Neural cell (in vitro differentiated cells): ENCODE results near the gene TPR.

Experiments used
- EZH2 ChIP-seq: fragments of 200-600, 300-800 bp; shearing (Covaris generic), sonication (generic); IDR thresholded peaks from 2 replicates; pipeline ENCODE4 v1.6.1; 2014; ENCODE audit warnings: antibody characterized with exemption, low read length, borderline replicate concordance, mild to moderate bottlenecking; ENCODE audit not compliant: insufficient read depth, poor library complexity, severe bottlenecking
- MXI1 ChIP-seq: fragments of 450-650 bp; conservative IDR thresholded peaks from 2 replicates; pipeline ENCODE4 v1.6.1; 2014; ENCODE audit warnings: antibody characterized with exemption, mild to moderate bottlenecking; ENCODE audit not compliant: poor library complexity, severe bottlenecking
- POLR2AphosphoS5 ChIP-seq: IDR thresholded peaks from 2 replicates; pipeline ENCODE4 v1.6.1; 2012
- RAD21 ChIP-seq: fragments of 450-650 bp; conservative IDR thresholded peaks from 2 replicates; pipeline ENCODE4 v1.6.1; 2014; ENCODE audit warnings: antibody characterized with exemption, mild to moderate bottlenecking, moderate library complexity
- TF ChIP-seq, protein P1 (sequence below): fragments of 450-650 bp; IDR thresholded peaks from 2 replicates; pipeline ENCODE4 v1.5.1; 2014; ENCODE audit warnings: antibody characterized with exemption, mild to moderate bottlenecking, moderate library complexity; ENCODE audit not compliant: poor library complexity, severe bottlenecking
- TF ChIP-seq, protein P2 (sequence below): IDR thresholded peaks from 2 replicates; pipeline ENCODE4 v1.6.1; 2012; ENCODE audit warnings: borderline replicate concordance

DNA sequence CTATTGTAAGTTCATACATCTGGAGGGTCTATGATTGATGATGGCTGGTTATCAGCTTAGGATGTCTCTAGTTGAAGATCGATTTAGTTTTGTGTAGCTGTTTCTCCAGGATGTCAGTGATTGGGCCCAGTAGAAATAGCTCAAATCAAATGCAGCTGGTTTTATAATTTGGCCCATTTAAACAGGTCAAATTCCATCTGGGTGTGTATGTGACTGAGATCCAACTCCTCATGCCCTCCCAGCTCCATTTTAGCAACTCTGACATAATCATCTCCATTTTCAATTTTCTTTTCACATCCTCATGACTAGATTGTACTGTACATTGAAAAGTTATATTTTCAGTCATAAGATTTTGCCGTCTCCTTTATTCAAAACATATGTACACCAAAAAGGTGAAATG lies 99.2 kb downstream of the TPR start:
- TF ChIP-seq, protein P1, sequence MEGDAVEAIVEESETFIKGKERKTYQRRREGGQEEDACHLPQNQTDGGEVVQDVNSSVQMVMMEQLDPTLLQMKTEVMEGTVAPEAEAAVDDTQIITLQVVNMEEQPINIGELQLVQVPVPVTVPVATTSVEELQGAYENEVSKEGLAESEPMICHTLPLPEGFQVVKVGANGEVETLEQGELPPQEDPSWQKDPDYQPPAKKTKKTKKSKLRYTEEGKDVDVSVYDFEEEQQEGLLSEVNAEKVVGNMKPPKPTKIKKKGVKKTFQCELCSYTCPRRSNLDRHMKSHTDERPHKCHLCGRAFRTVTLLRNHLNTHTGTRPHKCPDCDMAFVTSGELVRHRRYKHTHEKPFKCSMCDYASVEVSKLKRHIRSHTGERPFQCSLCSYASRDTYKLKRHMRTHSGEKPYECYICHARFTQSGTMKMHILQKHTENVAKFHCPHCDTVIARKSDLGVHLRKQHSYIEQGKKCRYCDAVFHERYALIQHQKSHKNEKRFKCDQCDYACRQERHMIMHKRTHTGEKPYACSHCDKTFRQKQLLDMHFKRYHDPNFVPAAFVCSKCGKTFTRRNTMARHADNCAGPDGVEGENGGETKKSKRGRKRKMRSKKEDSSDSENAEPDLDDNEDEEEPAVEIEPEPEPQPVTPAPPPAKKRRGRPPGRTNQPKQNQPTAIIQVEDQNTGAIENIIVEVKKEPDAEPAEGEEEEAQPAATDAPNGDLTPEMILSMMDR, result no peak
- TF ChIP-seq POLR2AphosphoS5 (no peak), MXI1 (no peak), RAD21 (no peak), EZH2 (no peak)
- TF ChIP-seq, protein P2, sequence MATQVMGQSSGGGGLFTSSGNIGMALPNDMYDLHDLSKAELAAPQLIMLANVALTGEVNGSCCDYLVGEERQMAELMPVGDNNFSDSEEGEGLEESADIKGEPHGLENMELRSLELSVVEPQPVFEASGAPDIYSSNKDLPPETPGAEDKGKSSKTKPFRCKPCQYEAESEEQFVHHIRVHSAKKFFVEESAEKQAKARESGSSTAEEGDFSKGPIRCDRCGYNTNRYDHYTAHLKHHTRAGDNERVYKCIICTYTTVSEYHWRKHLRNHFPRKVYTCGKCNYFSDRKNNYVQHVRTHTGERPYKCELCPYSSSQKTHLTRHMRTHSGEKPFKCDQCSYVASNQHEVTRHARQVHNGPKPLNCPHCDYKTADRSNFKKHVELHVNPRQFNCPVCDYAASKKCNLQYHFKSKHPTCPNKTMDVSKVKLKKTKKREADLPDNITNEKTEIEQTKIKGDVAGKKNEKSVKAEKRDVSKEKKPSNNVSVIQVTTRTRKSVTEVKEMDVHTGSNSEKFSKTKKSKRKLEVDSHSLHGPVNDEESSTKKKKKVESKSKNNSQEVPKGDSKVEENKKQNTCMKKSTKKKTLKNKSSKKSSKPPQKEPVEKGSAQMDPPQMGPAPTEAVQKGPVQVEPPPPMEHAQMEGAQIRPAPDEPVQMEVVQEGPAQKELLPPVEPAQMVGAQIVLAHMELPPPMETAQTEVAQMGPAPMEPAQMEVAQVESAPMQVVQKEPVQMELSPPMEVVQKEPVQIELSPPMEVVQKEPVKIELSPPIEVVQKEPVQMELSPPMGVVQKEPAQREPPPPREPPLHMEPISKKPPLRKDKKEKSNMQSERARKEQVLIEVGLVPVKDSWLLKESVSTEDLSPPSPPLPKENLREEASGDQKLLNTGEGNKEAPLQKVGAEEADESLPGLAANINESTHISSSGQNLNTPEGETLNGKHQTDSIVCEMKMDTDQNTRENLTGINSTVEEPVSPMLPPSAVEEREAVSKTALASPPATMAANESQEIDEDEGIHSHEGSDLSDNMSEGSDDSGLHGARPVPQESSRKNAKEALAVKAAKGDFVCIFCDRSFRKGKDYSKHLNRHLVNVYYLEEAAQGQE, result no peak
